ENCODE results near the gene PDZD2. TPM values are rescaled to one million over a fixed set of nuclear protein-coding genes. Genes with fewer than 3 reads are reported as not detected.

The PDZD2 gene
- total and polyA plus RNA-seq, 2 experiments from 2014 or later = 8.3 to 16.9 TPM

GRCh38 chr5:32001707-32002106 is 362.8 kb downstream of the PDZD2 start (continued):
- TF ChIP-seq ETS1 (IDR thresholded peaks at IDR 0.05) (no peak), JUNB (IDR thresholded peaks at IDR 0.05; ENCODE audit: unreplicated experiment) (no peak), ZNF114 (CRISPR knock-in tag; IDR thresholded peaks at IDR 0.05) (no peak)
- TF ChIP-seq, protein P1, sequence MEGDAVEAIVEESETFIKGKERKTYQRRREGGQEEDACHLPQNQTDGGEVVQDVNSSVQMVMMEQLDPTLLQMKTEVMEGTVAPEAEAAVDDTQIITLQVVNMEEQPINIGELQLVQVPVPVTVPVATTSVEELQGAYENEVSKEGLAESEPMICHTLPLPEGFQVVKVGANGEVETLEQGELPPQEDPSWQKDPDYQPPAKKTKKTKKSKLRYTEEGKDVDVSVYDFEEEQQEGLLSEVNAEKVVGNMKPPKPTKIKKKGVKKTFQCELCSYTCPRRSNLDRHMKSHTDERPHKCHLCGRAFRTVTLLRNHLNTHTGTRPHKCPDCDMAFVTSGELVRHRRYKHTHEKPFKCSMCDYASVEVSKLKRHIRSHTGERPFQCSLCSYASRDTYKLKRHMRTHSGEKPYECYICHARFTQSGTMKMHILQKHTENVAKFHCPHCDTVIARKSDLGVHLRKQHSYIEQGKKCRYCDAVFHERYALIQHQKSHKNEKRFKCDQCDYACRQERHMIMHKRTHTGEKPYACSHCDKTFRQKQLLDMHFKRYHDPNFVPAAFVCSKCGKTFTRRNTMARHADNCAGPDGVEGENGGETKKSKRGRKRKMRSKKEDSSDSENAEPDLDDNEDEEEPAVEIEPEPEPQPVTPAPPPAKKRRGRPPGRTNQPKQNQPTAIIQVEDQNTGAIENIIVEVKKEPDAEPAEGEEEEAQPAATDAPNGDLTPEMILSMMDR (conservative IDR thresholded peaks at IDR 0.05; ENCODE audit: low read depth in 2 of 2) = no peak

DNA sequence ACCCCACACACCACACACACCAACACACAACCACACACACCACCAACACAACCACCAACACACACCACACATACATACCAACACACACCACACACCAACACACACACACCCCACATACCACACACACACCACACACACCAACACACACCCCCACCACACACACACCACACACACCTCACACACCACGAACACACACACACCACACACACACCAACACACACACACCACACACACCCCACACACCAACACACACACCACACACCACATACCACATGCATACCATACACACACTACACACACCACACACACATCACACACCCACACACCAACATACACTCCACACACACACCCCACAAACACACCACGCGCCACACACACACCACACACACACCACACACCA is 363.8 kb downstream of the PDZD2 start:
- no peak overlapping the region for H2AFZ ChIP-seq
- DNase-seq (ENCODE audit: low spot score) = no peak
- H3F3A ChIP-seq (replicated peaks; ENCODE audit: low read depth) = no peaks in the 10 kb centered on the region
- peaks cover 5% of the 10 kb centered on the region; the same call in 2 of the 3 replicates for H3K36me3 Mint-ChIP-seq (ENCODE audit: low read depth)
- peaks cover 4% of the 10 kb centered on the region for H3K27me3 Mint-ChIP-seq (ENCODE audit: insufficient read depth, low read depth, poor library complexity)
- H4K20me1 ChIP-seq (replicated peaks; ENCODE audit: insufficient read depth) = no peaks in the 10 kb centered on the region
- H3K4me2 ChIP-seq = no peak overlapping the region
- H3K9me3 Mint-ChIP-seq = no peaks in the 10 kb centered on the region; the same call in 2 of the 3 replicates
- H3K9me2 ChIP-seq (ENCODE audit: insufficient read depth) = peaks cover 7% of the 10 kb centered on the region; the same call in 1 of the 2 replicates
- H3K27me3 ChIP-seq (ENCODE audit: insufficient read depth) = no peaks in the 10 kb centered on the region
- no peak overlapping the region for H3K27ac Mint-ChIP-seq
- no peak for ATAC-seq
- H3K4me3 Mint-ChIP-seq = no peak overlapping the region
- no peaks in the 10 kb centered on the region for H3K79me2 ChIP-seq (replicated peaks; ENCODE audit: insufficient read depth)
- H3K4me1 ChIP-seq (ENCODE audit: insufficient read depth) = peaks cover 15% of the 10 kb centered on the region; the same call in 1 of the 2 replicates
- H3K27ac ChIP-seq (ENCODE audit: low read depth) = no peak overlapping the region
- no peak overlapping the region for H3K4me3 ChIP-seq
- H3K36me3 ChIP-seq (ENCODE audit: insufficient read depth) = no peaks in the 10 kb centered on the region; the same call in 1 of the 2 replicates
- peaks cover 3% of the 10 kb centered on the region for H3K4me1 Mint-ChIP-seq
- TF ChIP-seq CREB1 (CRISPR knock-in tag; IDR thresholded peaks at IDR 0.05; ENCODE audit: low read depth) (no peak), ZNF331 (CRISPR knock-in tag; IDR thresholded peaks at IDR 0.05; ENCODE audit: low read depth) (no peak), STAT1 (IDR thresholded peaks at IDR 0.05; ENCODE audit: unreplicated experiment) (no peak), EZH2 (IDR thresholded peaks at IDR 0.05; ENCODE audit: low read depth, unreplicated experiment) (no peak), EZH2phosphoT487 (IDR thresholded peaks at IDR 0.05; ENCODE audit: unreplicated experiment) (no peak), POLR2AphosphoS5 (IDR thresholded peaks at IDR 0.05; ENCODE audit: low read depth) (no peak), NANOG (IDR thresholded peaks at IDR 0.05; ENCODE audit: borderline replicate concordance) (no peak), ZNF114 (CRISPR knock-in tag; IDR thresholded peaks at IDR 0.05) (no peak), ETS1 (IDR thresholded peaks at IDR 0.05) (no peak)
- TF ChIP-seq, protein P2, sequence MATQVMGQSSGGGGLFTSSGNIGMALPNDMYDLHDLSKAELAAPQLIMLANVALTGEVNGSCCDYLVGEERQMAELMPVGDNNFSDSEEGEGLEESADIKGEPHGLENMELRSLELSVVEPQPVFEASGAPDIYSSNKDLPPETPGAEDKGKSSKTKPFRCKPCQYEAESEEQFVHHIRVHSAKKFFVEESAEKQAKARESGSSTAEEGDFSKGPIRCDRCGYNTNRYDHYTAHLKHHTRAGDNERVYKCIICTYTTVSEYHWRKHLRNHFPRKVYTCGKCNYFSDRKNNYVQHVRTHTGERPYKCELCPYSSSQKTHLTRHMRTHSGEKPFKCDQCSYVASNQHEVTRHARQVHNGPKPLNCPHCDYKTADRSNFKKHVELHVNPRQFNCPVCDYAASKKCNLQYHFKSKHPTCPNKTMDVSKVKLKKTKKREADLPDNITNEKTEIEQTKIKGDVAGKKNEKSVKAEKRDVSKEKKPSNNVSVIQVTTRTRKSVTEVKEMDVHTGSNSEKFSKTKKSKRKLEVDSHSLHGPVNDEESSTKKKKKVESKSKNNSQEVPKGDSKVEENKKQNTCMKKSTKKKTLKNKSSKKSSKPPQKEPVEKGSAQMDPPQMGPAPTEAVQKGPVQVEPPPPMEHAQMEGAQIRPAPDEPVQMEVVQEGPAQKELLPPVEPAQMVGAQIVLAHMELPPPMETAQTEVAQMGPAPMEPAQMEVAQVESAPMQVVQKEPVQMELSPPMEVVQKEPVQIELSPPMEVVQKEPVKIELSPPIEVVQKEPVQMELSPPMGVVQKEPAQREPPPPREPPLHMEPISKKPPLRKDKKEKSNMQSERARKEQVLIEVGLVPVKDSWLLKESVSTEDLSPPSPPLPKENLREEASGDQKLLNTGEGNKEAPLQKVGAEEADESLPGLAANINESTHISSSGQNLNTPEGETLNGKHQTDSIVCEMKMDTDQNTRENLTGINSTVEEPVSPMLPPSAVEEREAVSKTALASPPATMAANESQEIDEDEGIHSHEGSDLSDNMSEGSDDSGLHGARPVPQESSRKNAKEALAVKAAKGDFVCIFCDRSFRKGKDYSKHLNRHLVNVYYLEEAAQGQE (IDR thresholded peaks at IDR 0.05; ENCODE audit: unreplicated experiment) = no peak
- TF ChIP-seq, protein P1 (conservative IDR thresholded peaks at IDR 0.05; ENCODE audit: low read depth in 2 of 2) = no peak

All from GM23338 (cell line).